ENCODE results near the gene IGSF3.

DNA sequence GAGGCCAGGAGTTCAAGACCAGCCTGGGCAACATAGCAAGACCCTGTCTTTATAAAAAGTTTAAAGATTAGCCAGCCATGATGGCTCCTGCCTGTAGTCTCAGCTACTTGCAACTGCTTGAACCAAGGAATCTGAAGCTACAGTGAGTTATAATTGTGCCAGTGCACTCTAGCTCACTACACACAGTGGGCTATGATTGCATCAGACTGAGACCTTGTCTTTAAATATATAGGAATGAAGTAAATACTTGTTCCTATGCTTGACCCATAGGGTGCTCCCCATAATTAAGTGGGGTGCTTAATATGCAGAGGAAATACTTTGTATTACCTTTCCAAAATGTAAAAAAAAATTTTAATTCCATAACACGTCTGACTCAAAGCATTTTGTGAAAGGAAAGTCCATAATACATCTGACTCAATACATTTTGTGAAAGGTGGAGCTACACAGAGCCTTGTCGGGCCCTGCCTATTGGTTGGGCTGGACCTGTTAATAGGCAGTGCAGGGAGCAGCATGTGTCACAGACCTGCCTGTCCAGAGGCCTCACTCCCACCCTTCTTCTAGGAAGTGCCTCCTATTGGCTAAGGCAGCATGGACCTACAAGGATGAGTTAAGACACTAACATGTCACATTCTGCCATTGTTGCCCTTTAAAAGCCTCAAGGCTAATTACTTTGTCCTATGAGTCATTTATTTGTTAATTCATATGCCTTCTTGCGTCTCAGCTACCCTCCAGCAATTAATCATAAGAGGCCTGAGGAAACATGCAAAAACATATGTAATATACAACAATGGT lies 130.3 kb downstream of the IGSF3 start:
- TF ChIP-seq, protein P1, sequence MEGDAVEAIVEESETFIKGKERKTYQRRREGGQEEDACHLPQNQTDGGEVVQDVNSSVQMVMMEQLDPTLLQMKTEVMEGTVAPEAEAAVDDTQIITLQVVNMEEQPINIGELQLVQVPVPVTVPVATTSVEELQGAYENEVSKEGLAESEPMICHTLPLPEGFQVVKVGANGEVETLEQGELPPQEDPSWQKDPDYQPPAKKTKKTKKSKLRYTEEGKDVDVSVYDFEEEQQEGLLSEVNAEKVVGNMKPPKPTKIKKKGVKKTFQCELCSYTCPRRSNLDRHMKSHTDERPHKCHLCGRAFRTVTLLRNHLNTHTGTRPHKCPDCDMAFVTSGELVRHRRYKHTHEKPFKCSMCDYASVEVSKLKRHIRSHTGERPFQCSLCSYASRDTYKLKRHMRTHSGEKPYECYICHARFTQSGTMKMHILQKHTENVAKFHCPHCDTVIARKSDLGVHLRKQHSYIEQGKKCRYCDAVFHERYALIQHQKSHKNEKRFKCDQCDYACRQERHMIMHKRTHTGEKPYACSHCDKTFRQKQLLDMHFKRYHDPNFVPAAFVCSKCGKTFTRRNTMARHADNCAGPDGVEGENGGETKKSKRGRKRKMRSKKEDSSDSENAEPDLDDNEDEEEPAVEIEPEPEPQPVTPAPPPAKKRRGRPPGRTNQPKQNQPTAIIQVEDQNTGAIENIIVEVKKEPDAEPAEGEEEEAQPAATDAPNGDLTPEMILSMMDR (IDR thresholded peaks at IDR 0.05) = no peak
- no peak for TF ChIP-seq POLR2A (IDR thresholded peaks at IDR 0.05)
